NCI-H774 (cell line): ENCODE measurements around the gene FDX2.
"Not testable (repeated sequence)": the region's sequence is repeated elsewhere in the genome, so short reads cannot be mapped to it uniquely, and the experiment has no call there.

Experiments used
- DNase-seq: peaks from one replicate; lab custom pipeline; 2025; lab: John Stamatoyannopoulos, UW

Gene FDX2

GRCh38 chr19:10315335-10316214 is at the start of gene FDX2:
Gene FDX2 (minus strand): TSS chr19:10316015. CDS start chr19:10315996, 19 bp downstream.
- peak; percentile 89 for DNase-seq

GRCh38 chr19:10365518-10365917 is 49.7 kb upstream of the FDX2 start:
- no peak for DNase-seq

- no peak for DNase-seq
These were observed 48.8 kb upstream of the FDX2 start for GRCh38 chr19:10364644-10365043.

GRCh38 chr19:10363789-10364281 is 48.0 kb upstream of the FDX2 start:
- no peak for DNase-seq

- no peak for DNase-seq
These were observed 46.4 kb upstream of the FDX2 start for GRCh38 chr19:10362259-10362658.

GRCh38 chr19:10361569-10362011 is 45.8 kb upstream of the FDX2 start:
- no peak for DNase-seq

GRCh38 chr19:10356431-10356830 is 40.6 kb upstream of the FDX2 start:
- DNase-seq = no peak

- no peak for DNase-seq
These were observed 38.1 kb upstream of the FDX2 start for GRCh38 chr19:10353793-10354391.

- DNase-seq = no peak
These were observed 37.2 kb upstream of the FDX2 start for GRCh38 chr19:10352764-10353671.

- no peak for DNase-seq
These were observed 30.7 kb upstream of the FDX2 start for GRCh38 chr19:10346509-10346908.

- DNase-seq = no peak
These were observed 29.0 kb upstream of the FDX2 start for GRCh38 chr19:10344780-10345179.

- DNase-seq = no peak
These were observed 27.7 kb upstream of the FDX2 start for GRCh38 chr19:10343495-10343894.

GRCh38 chr19:10339977-10340376 is 24.2 kb upstream of the FDX2 start:
- no peak for DNase-seq

- DNase-seq = no peak
These were observed 23.7 kb upstream of the FDX2 start, which contains the start of gene ICAM3 for GRCh38 chr19:10339380-10339960. Gene ICAM3 (minus strand): TSS chr19:10339624. CDS start chr19:10339614, 10 bp downstream.

GRCh38 chr19:10338940-10339339 is 23.1 kb upstream of the FDX2 start:
- DNase-seq = no peak

GRCh38 chr19:10336725-10337124 is 20.9 kb upstream of the FDX2 start:
- DNase-seq = not testable (repeated sequence)

- no peak for DNase-seq
These were observed 19.7 kb upstream of the FDX2 start for GRCh38 chr19:10335352-10335985.

GRCh38 chr19:10334588-10335351 is 19.0 kb upstream of the FDX2 start:
- DNase-seq = peak; percentile 73

GRCh38 chr19:10333758-10334587 is 18.2 kb upstream of the FDX2 start:
- DNase-seq = no peak
